DND-41 (cell line): ENCODE measurements around the gene PRMT5.

Source experiments
- ATAC-seq: fragments of 200-7000 bp; cut with Tn5 transposase; 3 replicates; pipeline ENCODE4 v1.9.1; 2021; ENCODE audit warnings: low read depth; ENCODE audit not compliant: insufficient read depth
- DNase-seq: peaks from one replicate; pipeline ENCODE4 v3.0.0-alpha.2; 2020
- H2AFZ ChIP-seq: 2 replicates; pipeline ENCODE4 v1.6.0; 2012; ENCODE audit warnings: low read depth, low read length
- H3K27ac ChIP-seq: 2 replicates; pipeline ENCODE4 v1.5.1; 2012; ENCODE audit warnings: low read length, inconsistent platforms
- H3K27me3 ChIP-seq: fragments of 200-600 bp; sonication (generic); 2 replicates; pipeline ENCODE4 v1.6.0; 2012; ENCODE audit warnings: low read length, mild to moderate bottlenecking, inconsistent platforms; ENCODE audit not compliant: insufficient read depth, poor library complexity
- H3K36me3 ChIP-seq: 2 replicates; pipeline ENCODE4 v1.5.1; 2012; ENCODE audit warnings: low read length, inconsistent platforms; ENCODE audit not compliant: insufficient read depth
- H3K4me1 ChIP-seq: 2 replicates; pipeline ENCODE4 v1.5.1; 2012; ENCODE audit warnings: mild to moderate bottlenecking, low read length; ENCODE audit not compliant: insufficient read depth
- H3K4me2 ChIP-seq: 2 replicates; pipeline ENCODE4 v1.6.0; 2012; ENCODE audit warnings: mild to moderate bottlenecking, moderate library complexity, low read length, inconsistent platforms; ENCODE audit not compliant: insufficient read depth
- H3K4me3 ChIP-seq, 2 experiments: fragments of 200-600 bp in 1 of 2; shearing (Covaris generic) in 1 of 2; 2 replicates each; pipeline ENCODE4 v1.5.1; 2012 to 2016; ENCODE audit warnings: inconsistent platforms in 2 of 2, low read length in 2 of 2, mild to moderate bottlenecking in 2 of 2, low read depth in 1 of 2, moderate library complexity in 1 of 2
- H3K79me2 ChIP-seq: 2 replicates; pipeline ENCODE4 v1.6.0; 2012; ENCODE audit warnings: low read length, inconsistent platforms; ENCODE audit not compliant: insufficient read depth
- H3K9ac ChIP-seq: 2 replicates; pipeline ENCODE4 v1.6.0; 2012; ENCODE audit warnings: low read depth, mild to moderate bottlenecking, inconsistent platforms, low read length, moderate library complexity
- H3K9me3 ChIP-seq: 2 replicates; pipeline ENCODE4 v1.5.1; 2012; ENCODE audit warnings: low read length, moderate library complexity, mild to moderate bottlenecking, inconsistent platforms; ENCODE audit not compliant: insufficient read depth, severe bottlenecking
- H4K20me1 ChIP-seq: 2 replicates; pipeline ENCODE4 v1.6.0; 2012; ENCODE audit warnings: low read length; ENCODE audit not compliant: insufficient read depth
- EZH2 ChIP-seq: IDR thresholded peaks from 3 replicates; pipeline ENCODE4 v1.6.1; 2012; ENCODE audit warnings: borderline replicate concordance, low read depth, mild to moderate bottlenecking, moderate library complexity, low read length, inconsistent platforms; ENCODE audit not compliant: severe bottlenecking
- TF ChIP-seq, protein P1 (sequence below): IDR thresholded peaks from 2 replicates; pipeline ENCODE4 v1.5.1; 2012; ENCODE audit warnings: borderline replicate concordance, low read length, moderate library complexity, mild to moderate bottlenecking; ENCODE audit not compliant: poor library complexity, severe bottlenecking; ENCODE audit errors: extremely low read depth

PRMT5 gene

DNA sequence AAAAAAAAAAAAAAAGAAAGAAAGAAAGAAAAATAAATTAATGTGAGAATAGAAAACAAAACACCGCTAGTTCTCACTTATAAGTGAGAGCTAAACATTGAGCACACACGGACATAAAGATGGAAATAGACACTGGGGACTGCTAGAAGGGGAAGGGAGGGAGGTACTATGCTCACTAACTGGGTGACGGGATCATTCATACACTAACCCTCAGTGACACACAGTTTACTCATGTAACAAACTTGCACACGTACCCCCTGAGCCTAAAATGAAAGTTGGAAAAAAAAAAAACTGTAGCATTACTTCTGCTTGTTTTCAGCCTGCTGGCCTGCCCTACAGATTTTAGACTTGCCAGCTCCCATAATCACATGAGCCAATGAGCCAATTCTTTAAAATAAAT lies 10.5 kb upstream of the PRMT5 start:
- H2AFZ ChIP-seq = no peak overlapping the region
- no peak overlapping the region for H3K4me3 ChIP-seq
- H3K27ac ChIP-seq = no peak overlapping the region
- ATAC-seq = no peak
- no peak for DNase-seq
- peaks cover 8% of the 10 kb centered on the region; the same call in 1 of the 2 replicates for H3K36me3 ChIP-seq
- no peaks in the 10 kb centered on the region for H3K27me3 ChIP-seq
- H3K4me1 ChIP-seq = no peaks in the 10 kb centered on the region
- no peaks in the 10 kb centered on the region for H3K9me3 ChIP-seq
- H4K20me1 ChIP-seq = no peaks in the 10 kb centered on the region
- H3K79me2 ChIP-seq = no peaks in the 10 kb centered on the region
- no peak overlapping the region for H3K4me2 ChIP-seq
- H3K9ac ChIP-seq = no peak overlapping the region
- TF ChIP-seq, protein P1, sequence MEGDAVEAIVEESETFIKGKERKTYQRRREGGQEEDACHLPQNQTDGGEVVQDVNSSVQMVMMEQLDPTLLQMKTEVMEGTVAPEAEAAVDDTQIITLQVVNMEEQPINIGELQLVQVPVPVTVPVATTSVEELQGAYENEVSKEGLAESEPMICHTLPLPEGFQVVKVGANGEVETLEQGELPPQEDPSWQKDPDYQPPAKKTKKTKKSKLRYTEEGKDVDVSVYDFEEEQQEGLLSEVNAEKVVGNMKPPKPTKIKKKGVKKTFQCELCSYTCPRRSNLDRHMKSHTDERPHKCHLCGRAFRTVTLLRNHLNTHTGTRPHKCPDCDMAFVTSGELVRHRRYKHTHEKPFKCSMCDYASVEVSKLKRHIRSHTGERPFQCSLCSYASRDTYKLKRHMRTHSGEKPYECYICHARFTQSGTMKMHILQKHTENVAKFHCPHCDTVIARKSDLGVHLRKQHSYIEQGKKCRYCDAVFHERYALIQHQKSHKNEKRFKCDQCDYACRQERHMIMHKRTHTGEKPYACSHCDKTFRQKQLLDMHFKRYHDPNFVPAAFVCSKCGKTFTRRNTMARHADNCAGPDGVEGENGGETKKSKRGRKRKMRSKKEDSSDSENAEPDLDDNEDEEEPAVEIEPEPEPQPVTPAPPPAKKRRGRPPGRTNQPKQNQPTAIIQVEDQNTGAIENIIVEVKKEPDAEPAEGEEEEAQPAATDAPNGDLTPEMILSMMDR = no peak
- TF ChIP-seq EZH2 = no peak

DNA sequence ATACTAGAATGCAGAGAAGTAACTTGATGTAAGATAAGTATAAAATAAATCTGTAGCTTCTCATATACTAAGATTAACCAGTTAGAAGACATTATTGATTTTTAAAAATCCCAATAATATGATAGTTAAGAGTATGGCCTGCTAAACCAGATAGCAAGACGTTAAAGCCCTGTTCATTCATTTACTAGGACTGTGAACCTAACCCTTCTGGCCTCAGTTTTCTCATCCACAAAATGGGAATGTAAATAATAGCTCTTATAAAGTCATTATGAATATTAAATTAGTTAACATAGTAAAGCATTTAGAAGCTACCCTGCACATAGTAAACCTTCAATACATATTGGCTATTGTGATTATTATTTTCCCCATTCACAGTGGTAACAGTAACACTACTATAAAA lies 6.0 kb upstream of the PRMT5 start:
- TF ChIP-seq, protein P1 = no peak
- TF ChIP-seq EZH2 = no peak
- DNase-seq (no peak), ATAC-seq (no peak)
- Histone ChIP-seq H3K27me3 (no peaks in the 10 kb centered on the region), H2AFZ (no peak overlapping the region), H3K9ac (no peak overlapping the region), H3K4me3 (no peak overlapping the region), H3K36me3 (no peaks in the 10 kb centered on the region), H3K27ac (no peak overlapping the region), H3K4me1 (peaks cover 10% of the 10 kb centered on the region), H3K9me3 (no peaks in the 10 kb centered on the region), H3K4me2 (no peak overlapping the region), H3K79me2 (no peaks in the 10 kb centered on the region), H4K20me1 (no peaks in the 10 kb centered on the region)

DNA sequence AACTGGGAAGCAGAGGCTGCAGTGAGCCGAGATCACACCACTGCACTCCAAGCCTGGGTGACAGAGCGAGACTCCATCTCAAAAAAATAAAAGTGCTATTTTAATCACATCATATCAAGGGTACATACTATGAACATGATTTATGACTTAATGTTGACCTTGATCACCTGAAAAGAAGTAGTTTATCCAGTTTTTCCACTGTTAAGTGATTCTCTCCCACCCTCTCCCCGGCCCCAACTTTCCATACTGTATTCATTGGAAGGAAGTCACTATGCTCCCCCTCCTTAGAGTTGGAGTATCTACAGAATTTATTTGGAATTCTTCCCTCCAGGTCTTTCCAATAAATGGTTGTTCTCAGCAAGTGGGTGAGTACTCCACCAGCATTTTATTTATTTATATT lies 3.0 kb upstream of the PRMT5 start:
- H3K4me2 ChIP-seq = no peak overlapping the region
- H3K27ac ChIP-seq = no peak overlapping the region
- no peak overlapping the region for H3K9ac ChIP-seq
- H3K9me3 ChIP-seq = no peaks in the 10 kb centered on the region
- no peaks in the 10 kb centered on the region for H3K27me3 ChIP-seq
- no peak for ATAC-seq
- peaks cover 19% of the 10 kb centered on the region for H3K79me2 ChIP-seq
- peaks cover 3% of the 10 kb centered on the region for H3K36me3 ChIP-seq
- no peak for DNase-seq
- peaks cover 29% of the 10 kb centered on the region for H3K4me1 ChIP-seq
- no peak overlapping the region for H3K4me3 ChIP-seq
- TF ChIP-seq EZH2 = no peak
- TF ChIP-seq, protein P1 = no peak
- no peaks in the 10 kb centered on the region for H4K20me1 ChIP-seq
- H2AFZ ChIP-seq = no peak overlapping the region

DNA sequence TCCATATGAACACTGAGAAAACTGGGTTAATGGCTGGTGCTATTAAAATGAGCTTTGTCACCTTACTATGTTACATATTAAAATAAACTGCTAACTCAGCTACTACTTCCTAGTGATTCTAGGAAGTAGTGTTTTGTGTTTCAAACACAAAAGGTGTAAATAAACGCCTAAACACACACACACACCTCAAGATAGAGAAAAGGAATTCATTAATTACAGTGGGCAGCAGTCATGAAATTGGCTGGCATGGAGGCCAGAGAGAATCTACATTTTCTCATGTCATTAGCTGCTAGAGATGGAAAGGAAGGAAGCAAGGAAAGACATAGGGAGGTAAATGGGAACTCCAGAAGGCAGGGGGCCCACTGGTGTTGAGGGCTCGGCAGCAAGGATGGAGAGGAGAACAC lies 787 bp upstream of the PRMT5 start:
- Histone ChIP-seq H3K4me1 (peaks cover 33% of the 10 kb centered on the region), H3K79me2 (peaks cover 23% of the 10 kb centered on the region), H3K9me3 (no peaks in the 10 kb centered on the region), H3K36me3 (peaks cover 23% of the 10 kb centered on the region), H4K20me1 (no peaks in the 10 kb centered on the region), H3K27ac (peak overlapping the region; percentile 57), H3K4me3 (peak overlapping the region; percentile 25 to 80; a peak in 3 of 4 replicates), H3K27me3 (no peaks in the 10 kb centered on the region), H2AFZ (peak overlapping the region; percentile 85), H3K9ac (peak overlapping the region; percentile 57), H3K4me2 (peak overlapping the region; percentile 86)
- ATAC-seq (no peak), DNase-seq (no peak)
- TF ChIP-seq, protein P1 = no peak
- no peak for TF ChIP-seq EZH2
